HepG2 (cell line): ENCODE measurements around the gene ACTR3. TPM values are rescaled to one million over a fixed set of nuclear protein-coding genes. Genes with fewer than 3 reads are reported as not detected.

ENCODE experiments used
- ATRX ChIP-seq: sonication (generic); formaldehyde crosslinking; IDR thresholded peaks from 2 replicates; pipeline ENCODE4 v1.4.0; 2020; ENCODE audit warnings: missing genetic modification reagents, borderline replicate concordance
- ELF3 ChIP-seq: IDR thresholded peaks from 2 replicates; pipeline ENCODE4 v1.6.1; 2016; ENCODE audit warnings: missing genetic modification reagents, missing compliant biosample characterization
- FOSL2 ChIP-seq: sonication (generic); formaldehyde crosslinking; IDR thresholded peaks from 2 replicates; pipeline ENCODE4 v1.4.0; 2020; ENCODE audit warnings: missing genetic modification reagents
- FOXM1 ChIP-seq: sonication (generic); formaldehyde crosslinking; IDR thresholded peaks from 2 replicates; pipeline ENCODE4 v1.5.0; 2020; ENCODE audit warnings: missing genetic modification reagents
- FUBP1 ChIP-seq: sonication (generic); formaldehyde crosslinking; IDR thresholded peaks from 2 replicates; pipeline ENCODE4 v1.5.1; 2020; ENCODE audit warnings: missing genetic modification reagents, mild to moderate bottlenecking, borderline replicate concordance
- GABPB1 ChIP-seq: IDR thresholded peaks from 2 replicates; pipeline ENCODE4 v1.6.1; 2016; ENCODE audit warnings: mild to moderate bottlenecking, missing genetic modification reagents, moderate library complexity, missing compliant biosample characterization
- GTF2F1 ChIP-seq: fragments of 150-350 bp; IDR thresholded peaks from 2 replicates; pipeline ENCODE4 v1.6.1; 2014; ENCODE audit warnings: low read length
- HIVEP1 ChIP-seq: sonication (generic); formaldehyde crosslinking; IDR thresholded peaks from 2 replicates; pipeline ENCODE4 v1.4.0; 2020; ENCODE audit warnings: mild to moderate bottlenecking, missing genetic modification reagents
- KLF13 ChIP-seq: sonication (generic); formaldehyde crosslinking; IDR thresholded peaks from 2 replicates; pipeline ENCODE4 v1.4.0; 2020; ENCODE audit warnings: mild to moderate bottlenecking, missing genetic modification reagents
- KLF16 ChIP-seq, 2 experiments: sonication (generic) in 1 of 2; formaldehyde crosslinking in 1 of 2; IDR thresholded peaks; 2 replicates each; pipeline versions ENCODE4 v1.6.1 to v1.8.0; 2016 to 2023; ENCODE audit warnings: missing genetic modification reagents in 2 of 2, missing compliant biosample characterization in 1 of 2
- SIX1 ChIP-seq: sonication (generic); formaldehyde crosslinking; IDR thresholded peaks from 2 replicates; pipeline ENCODE4 v1.4.0; 2020; ENCODE audit warnings: missing genetic modification reagents, borderline replicate concordance
- TOE1 ChIP-seq: sonication (generic); formaldehyde crosslinking; IDR thresholded peaks from 2 replicates; pipeline ENCODE4 v1.4.0; 2020; ENCODE audit warnings: mild to moderate bottlenecking, missing genetic modification reagents
- UBTF ChIP-seq: sonication (generic); formaldehyde crosslinking; IDR thresholded peaks from 2 replicates; pipeline ENCODE4 v1.4.0; 2020; ENCODE audit warnings: mild to moderate bottlenecking, missing genetic modification reagents
- ZBTB44 ChIP-seq: sonication (generic); formaldehyde crosslinking; IDR thresholded peaks from 2 replicates; pipeline ENCODE4 v1.4.0; 2020; ENCODE audit warnings: missing genetic modification reagents
- ZNF256 ChIP-seq: sonication (generic); formaldehyde crosslinking; conservative IDR thresholded peaks from 2 replicates; pipeline ENCODE4 v1.4.0; 2020; ENCODE audit warnings: missing genetic modification reagents
- ZNF557 ChIP-seq: sonication (generic); formaldehyde crosslinking; IDR thresholded peaks from 2 replicates; pipeline ENCODE4 v1.4.0; 2020; ENCODE audit warnings: missing genetic modification reagents
- ZNF569 ChIP-seq: sonication (generic); formaldehyde crosslinking; IDR thresholded peaks from 2 replicates; pipeline ENCODE4 v1.5.0; 2020; ENCODE audit warnings: mild to moderate bottlenecking, missing genetic modification reagents, moderate library complexity, borderline replicate concordance
- ZNF652 ChIP-seq: IDR thresholded peaks from 2 replicates; pipeline ENCODE4 v1.6.1; 2016; ENCODE audit warnings: low read depth, borderline replicate concordance
- ZNF782 ChIP-seq: sonication (generic); formaldehyde crosslinking; IDR thresholded peaks from 2 replicates; pipeline ENCODE4 v1.4.0; 2020; ENCODE audit warnings: missing genetic modification reagents, mild to moderate bottlenecking, borderline replicate concordance
- ZNF839 ChIP-seq: sonication (generic); formaldehyde crosslinking; IDR thresholded peaks from 2 replicates; pipeline ENCODE4 v1.4.0; 2020; ENCODE audit warnings: missing genetic modification reagents, mild to moderate bottlenecking, borderline replicate concordance
- polyA plus RNA-seq, 8 experiments: library from polyadenylated mRNA; depleted of rRNA in 3 of 8; stranded (reverse) in 7 of 8; unstranded in 1 of 8; fragments of >200 nt; fragmentation: Illumina TruSeq in 4 of 8; extraction: Trizol in 4 of 8; gene quantifications; 2 replicates each; pipeline versions ENCODE4 v1.2.1 to v1.2.3, GENCODE V29; 2011 to 2016; ENCODE audit warnings: low read depth in 4 of 8, missing spikeins in 1 of 8, mixed read lengths in 1 of 8; ENCODE audit not compliant: insufficient read depth in 1 of 8
- total RNA-seq, 5 experiments: library from RNA; depleted of rRNA; stranded (reverse); fragments of >200 nt; fragmentation: Illumina TruSeq; extraction: Trizol; gene quantifications; 2 replicates each; pipeline ENCODE4 v1.2.3, GENCODE V29; 2016; ENCODE audit warnings: low read depth in 1 of 5
- TF ChIP-seq, protein P1 (sequence below): sonication (generic); formaldehyde crosslinking; IDR thresholded peaks from 2 replicates; pipeline ENCODE4 v1.4.0; 2020; ENCODE audit warnings: missing genetic modification reagents

The ACTR3 gene
- total and polyA plus RNA-seq, 2 of the 13 experiments (the other 11 are each of a cell fraction or from before 2014, with no cell fraction given) = 123 to 225 TPM

DNA sequence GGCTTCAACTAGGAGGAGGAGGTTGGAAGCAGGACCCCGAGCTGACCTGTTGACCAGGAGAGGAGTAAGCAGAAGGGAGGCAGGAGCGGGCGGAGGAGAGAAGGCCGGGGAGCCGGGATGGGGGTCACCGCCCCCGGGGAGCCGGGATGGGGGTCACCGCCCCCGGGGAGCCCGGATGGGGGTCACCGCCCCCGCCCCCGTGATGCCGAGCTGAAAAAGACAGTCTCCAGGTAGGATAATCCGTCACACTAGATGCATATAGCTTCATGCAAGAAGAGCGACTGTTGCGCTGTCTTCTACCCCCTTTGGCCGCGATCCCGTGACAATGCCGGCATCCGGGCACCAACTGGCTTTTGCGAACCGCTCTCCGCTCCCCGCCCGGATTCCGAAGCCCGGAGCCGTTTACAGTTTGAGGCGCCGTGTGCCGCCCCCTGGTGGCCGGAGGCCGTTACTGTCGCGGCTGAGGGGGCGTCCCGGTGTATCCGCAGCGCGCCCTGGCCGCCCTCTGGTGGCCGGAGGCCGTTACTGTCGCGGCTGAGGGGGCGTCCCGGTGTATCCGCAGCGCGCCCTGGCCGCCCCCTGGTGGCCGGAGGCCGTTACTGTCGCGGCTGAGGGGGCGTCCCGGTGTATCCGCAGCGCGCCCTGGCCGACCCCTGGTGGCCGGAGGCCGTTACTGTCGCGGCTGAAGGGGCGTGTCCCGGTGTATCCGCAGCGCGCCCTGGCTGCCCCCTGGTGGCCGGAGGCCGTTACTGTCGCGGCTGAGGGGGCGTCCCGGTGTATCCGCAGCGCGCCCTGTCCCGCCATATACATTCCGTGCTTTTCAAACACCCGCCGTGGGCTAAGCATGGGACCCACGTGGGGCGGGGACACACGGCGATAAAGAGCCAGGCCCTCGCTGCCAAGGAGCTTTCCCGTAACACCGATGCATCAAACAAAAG lies 89.6 kb downstream of the ACTR3 start (continued):
- TF ChIP-seq KLF16 (CRISPR knock-in tag; IDR thresholded peaks at IDR 0.05) (no peak), ZNF256 (CRISPR knock-in tag) (no peak), ZNF557 (CRISPR knock-in tag) (no peak), ZNF652 (CRISPR knock-in tag) (no peak), ZBTB44 (CRISPR knock-in tag) (no peak), SIX1 (no peak), ZNF569 (CRISPR knock-in tag) (no peak), TOE1 (no peak), UBTF (CRISPR knock-in tag) (no peak), FOSL2 (no peak), FOXM1 (CRISPR knock-in tag) (no peak), GABPB1 (CRISPR knock-in tag) (peak; percentile 38; the same call in 1 of the 2 replicates), HIVEP1 (CRISPR knock-in tag) (peak; percentile 55; the same call in 1 of the 2 replicates), FUBP1 (CRISPR knock-in tag) (no peak), ZNF782 (no peak), ELF3 (CRISPR knock-in tag) (no peak), GTF2F1 (no peak), ZNF839 (CRISPR knock-in tag) (0 out of 2 replicates have a peak, but pooled peaks have one; percentile 27), KLF13 (CRISPR knock-in tag) (no peak), ATRX (CRISPR knock-in tag) (no peak)
- TF ChIP-seq, protein P1, sequence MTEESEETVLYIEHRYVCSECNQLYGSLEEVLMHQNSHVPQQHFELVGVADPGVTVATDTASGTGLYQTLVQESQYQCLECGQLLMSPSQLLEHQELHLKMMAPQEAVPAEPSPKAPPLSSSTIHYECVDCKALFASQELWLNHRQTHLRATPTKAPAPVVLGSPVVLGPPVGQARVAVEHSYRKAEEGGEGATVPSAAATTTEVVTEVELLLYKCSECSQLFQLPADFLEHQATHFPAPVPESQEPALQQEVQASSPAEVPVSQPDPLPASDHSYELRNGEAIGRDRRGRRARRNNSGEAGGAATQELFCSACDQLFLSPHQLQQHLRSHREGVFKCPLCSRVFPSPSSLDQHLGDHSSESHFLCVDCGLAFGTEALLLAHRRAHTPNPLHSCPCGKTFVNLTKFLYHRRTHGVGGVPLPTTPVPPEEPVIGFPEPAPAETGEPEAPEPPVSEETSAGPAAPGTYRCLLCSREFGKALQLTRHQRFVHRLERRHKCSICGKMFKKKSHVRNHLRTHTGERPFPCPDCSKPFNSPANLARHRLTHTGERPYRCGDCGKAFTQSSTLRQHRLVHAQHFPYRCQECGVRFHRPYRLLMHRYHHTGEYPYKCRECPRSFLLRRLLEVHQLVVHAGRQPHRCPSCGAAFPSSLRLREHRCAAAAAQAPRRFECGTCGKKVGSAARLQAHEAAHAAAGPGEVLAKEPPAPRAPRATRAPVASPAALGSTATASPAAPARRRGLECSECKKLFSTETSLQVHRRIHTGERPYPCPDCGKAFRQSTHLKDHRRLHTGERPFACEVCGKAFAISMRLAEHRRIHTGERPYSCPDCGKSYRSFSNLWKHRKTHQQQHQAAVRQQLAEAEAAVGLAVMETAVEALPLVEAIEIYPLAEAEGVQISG (CRISPR knock-in tag) = peak; percentile 94
